Panc1 (cell line): ENCODE results near the gene HIPK3.

ENCODE experiments used
- CTCF ChIP-seq: fragments of 450-650 bp; IDR thresholded peaks from 2 replicates; pipeline ENCODE4 v1.5.1; 2017; ENCODE audit warnings: mild to moderate bottlenecking
- POLR2AphosphoS5 ChIP-seq: IDR thresholded peaks from 2 replicates; pipeline ENCODE4 v1.6.1; 2012; ENCODE audit warnings: mild to moderate bottlenecking, low read depth, low read length, moderate library complexity
- REST ChIP-seq, 2 experiments: IDR thresholded peaks; 2 replicates each; pipeline ENCODE4 v1.6.1; 2011 to 2012; ENCODE audit warnings: low read depth in 2 of 2, control low read depth in 1 of 2, low read length in 1 of 2, mild to moderate bottlenecking in 1 of 2, moderate library complexity in 1 of 2; ENCODE audit not compliant: insufficient read depth in 1 of 2
- SIN3A ChIP-seq: IDR thresholded peaks from 2 replicates; pipeline ENCODE4 v1.6.1; 2012; ENCODE audit warnings: low read depth, mild to moderate bottlenecking, low read length, moderate library complexity, borderline replicate concordance; ENCODE audit not compliant: insufficient read depth
- TCF7L2 ChIP-seq: IDR thresholded peaks from 2 replicates; pipeline ENCODE4 v1.6.1; 2011; ENCODE audit warnings: mild to moderate bottlenecking, low read depth, low read length, inconsistent platforms

DNA sequence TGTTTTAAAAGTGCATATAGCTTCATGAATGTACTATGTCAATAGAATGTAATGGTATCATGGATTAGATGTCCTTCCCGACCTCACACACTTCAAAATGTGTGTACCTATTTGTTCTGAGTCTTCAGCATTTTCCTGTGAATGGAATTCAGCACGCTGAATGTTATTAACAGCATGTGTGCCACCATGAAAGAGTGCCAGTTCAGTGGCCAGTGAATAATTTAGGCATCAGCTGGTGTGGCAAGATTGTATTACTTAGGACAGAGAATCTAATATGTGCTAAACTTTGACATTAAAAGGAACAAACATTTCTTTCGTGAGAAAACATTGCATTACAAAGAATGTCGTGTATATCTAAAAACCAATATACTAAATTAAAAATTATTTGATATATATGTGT lies 46.4 kb downstream of the HIPK3 start:
- TF ChIP-seq CTCF (no peak), POLR2AphosphoS5 (no peak), REST (IDR thresholded peaks at IDR 0.05; ENCODE audit: insufficient read depth in 1 of 2, low read depth in 2 of 2, low read length in 1 of 2) (no peak), SIN3A (no peak), TCF7L2 (no peak)
